GM23338 (cell line): Measurements from ENCODE around the gene SCG5. TPM values are rescaled to one million over a fixed set of nuclear protein-coding genes. Genes with fewer than 3 reads are reported as not detected.

Experiments
- polyA plus RNA-seq: library from polyadenylated mRNA; unstranded; fragments of >200 nt; fragmentation: Nextera tagmentation; extraction: Ambion mirVana; gene quantifications from 2 replicates; pipeline ENCODE4 v1.2.1, GENCODE V29; 2016
- small RNA-seq: library from RNA; depleted of rRNA; stranded (forward); fragments of <200 nt; gene quantifications from one replicate; pipeline ENCODE3, GENCODE V24; 2014; ENCODE audit warnings: low replicate concordance
- total RNA-seq: library from RNA; depleted of rRNA; stranded (reverse); fragments of >200 nt; shearing (Covaris generic); gene quantifications from 2 replicates; pipeline ENCODE4 v1.2.3, GENCODE V29; 2014; rRNA removed

Gene SCG5
- total and polyA plus RNA-seq, 2 experiments from 2014 or later, result 48.1 to 73.3 TPM

Small RNAs within 50 kb of the gene (small RNA-seq; reads per million reads assigned to genes)
- not detected for gene RN7SL286P

Other genes starting within 250 kb of the SCG5 start
- not detected in 2 replicates for gene GOLGA8K, start 238.4 kb upstream of the SCG5 start, total RNA-seq
- gene GOLGA8K, start 238.4 kb upstream of the SCG5 start, polyA plus RNA-seq, result 0.24 TPM in 1 of 2 replicates, not detected in the other
- not detected in 2 replicates for gene GOLGA8O, start 186.1 kb upstream of the SCG5 start, total RNA-seq
- not detected in 2 replicates for gene GOLGA8O, start 186.1 kb upstream of the SCG5 start, polyA plus RNA-seq
- gene GOLGA8N, start 48.3 kb upstream of the SCG5 start, total RNA-seq, result 0.50 and 14.8 TPM in 2 replicates
- 0.17 and 0.40 TPM in 2 replicates for gene GOLGA8N, start 48.3 kb upstream of the SCG5 start, polyA plus RNA-seq
- 38.7 and 43.1 TPM in 2 replicates for gene ARHGAP11A, start 26.2 kb upstream of the SCG5 start, total RNA-seq
- 21.4 and 28.3 TPM in 2 replicates for gene ARHGAP11A, start 26.2 kb upstream of the SCG5 start, polyA plus RNA-seq
- 0.12 and 1.0 TPM in 2 replicates for gene GREM1, start 76.3 kb downstream of the SCG5 start, total RNA-seq
- gene GREM1, start 76.3 kb downstream of the SCG5 start, polyA plus RNA-seq, result 0.21 and 0.27 TPM in 2 replicates